Right lobe of liver (tissue), 6 donors: Measurements from ENCODE around the gene NTMT1. TPM values are rescaled to one million over a fixed set of nuclear protein-coding genes. Genes with fewer than 3 reads are reported as not detected.

Experiments used
- ATAC-seq, 4 donors: fragments of 200-7000 bp; cut with Tn5 transposase; one replicate each; pipeline ENCODE4 v1.9.1; 2020; ENCODE audit warnings: mild to moderate bottlenecking in 4 of 4, moderate library complexity in 4 of 4
- DNase-seq, 3 donors: peaks; one replicate each; pipeline ENCODE4 v3.0.0-alpha.2; 2020
- H3K27ac ChIP-seq, 3 donors: fragments of 200-600 bp; one replicate each; pipeline ENCODE4 v1.8.0; 2022
- H3K27me3 ChIP-seq, 2 donors: fragments of 200-600 bp; one replicate each; pipeline ENCODE4 v1.8.0; 2022
- H3K36me3 ChIP-seq, 4 donors: fragments of 200-600 bp; sonication (generic) in 1 of 4; one replicate each; pipeline versions ENCODE4 v1.5.1 to v1.8.0; 2017 to 2022; ENCODE audit warnings: control low read depth in 1 of 4
- H3K4me1 ChIP-seq, 4 donors: fragments of 200-600 bp; sonication (generic) in 1 of 4; one replicate each; pipeline versions ENCODE4 v1.5.1 to v1.8.0; 2017 to 2022; ENCODE audit warnings: control low read depth in 1 of 4
- H3K4me3 ChIP-seq, 3 donors: fragments of 200-600 bp; one replicate each; pipeline ENCODE4 v1.8.0; 2022
- H3K9me3 ChIP-seq, 4 donors: fragments of 200-600 bp; sonication (generic) in 1 of 4; one replicate each; pipeline versions ENCODE4 v1.5.1 to v1.8.0; 2017 to 2022; ENCODE audit warnings: control low read depth in 1 of 4
- POLR2A ChIP-seq: fragments of 450-650 bp; IDR thresholded peaks from one replicate; pipeline ENCODE4 v1.6.1; 2017; ENCODE audit warnings: antibody characterized with exemption, mild to moderate bottlenecking
- WGBS: methylation state at CpG from one replicate; pipeline ENCODE4 v1.1.6; 2018; ENCODE audit warnings: low coverage, low lambda C conversion rate; ENCODE audit not compliant: insufficient coverage; ENCODE audit errors: missing lambda C conversion rate; 5-methylcytosine and 5-hydroxymethylcytosine counted together
- intact Hi-C, 2 donors: fragments of 100-400 bp; cut with DNase I; formaldehyde crosslinking; loops; one replicate each; pipeline versions ENCODE4 v1.11.2 to v1.14.1; 2022
- total RNA-seq, 6 experiments: library from RNA; depleted of rRNA in 2 of 6; stranded (reverse); fragments of >200 nt in 2 of 6; fragmentation: NEBNext Ultra II Directional in 3 of 6; extraction: Animal tissue kit (Norgen Biotek cat#: 25700) in 3 of 6; gene quantifications; one replicate each; pipeline versions ENCODE4 v1.1.0 to v1.2.4, GENCODE V29; 2016 to 2023
- TF ChIP-seq, protein P1 (sequence below), 4 donors: fragments of 200-600 bp in 3 of 4; fragments of 450-650 bp in 1 of 4; IDR thresholded peaks; one replicate each; pipeline versions ENCODE4 v1.5.1 to v1.8.0; 2016 to 2022; ENCODE audit warnings: antibody characterized with exemption in 4 of 4, mild to moderate bottlenecking in 2 of 4
- donor health status: DM: no; HTN: yes; CAD: no.
- donor health status: DM: no; HTN: no; CAD: no.
- donor health status: DM: no; HTN: no; CAD: no.
- donor health status: DM: no; HTN: yes; CAD: no.
- donor health status: DM: no; HTN: yes; CAD: no.

NTMT1 gene
- total RNA-seq, 6 experiments from 2014 or later: 15.6 to 28.3 (median 20.7) TPM

DNA sequence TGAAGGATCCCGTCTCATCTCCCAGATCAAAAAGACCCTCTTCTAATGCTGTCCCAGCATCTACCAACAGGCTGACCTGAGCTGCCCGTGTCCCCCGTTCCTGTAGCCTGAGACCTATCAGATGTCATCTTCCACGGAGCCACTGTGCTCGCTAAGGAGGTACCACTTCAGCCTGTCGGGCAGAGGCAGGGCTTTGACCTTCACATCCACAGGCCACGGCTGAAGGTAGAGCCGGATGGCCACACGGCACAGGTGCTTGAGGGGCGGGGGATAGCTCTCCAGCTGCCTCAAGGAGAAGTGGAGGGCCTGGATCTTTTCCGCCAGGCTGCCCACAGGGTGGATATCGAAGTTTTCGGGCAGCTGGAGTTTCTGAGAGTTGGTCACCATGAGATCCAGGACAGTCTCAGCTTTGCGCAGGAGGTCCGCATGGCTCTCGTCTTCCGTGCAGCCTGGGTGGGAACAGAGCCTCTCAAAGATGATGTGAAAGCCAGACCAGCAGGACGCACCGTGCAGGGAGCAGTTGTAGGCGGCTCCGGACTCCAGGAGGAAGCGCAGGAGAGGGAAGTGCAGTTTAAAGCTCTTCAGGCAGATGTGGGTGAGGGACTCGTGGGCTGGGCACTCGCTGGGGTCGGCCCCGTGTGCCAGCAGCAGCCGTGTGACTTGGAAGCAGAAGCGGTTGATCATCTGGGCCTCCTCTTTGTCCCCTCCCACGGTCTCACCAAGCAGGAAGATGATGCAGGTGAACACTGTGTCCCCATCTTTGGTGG lies 11.9 kb downstream of the NTMT1 start:
- no peaks in the 10 kb centered on the region for H3K9me3 ChIP-seq
- H3K36me3 ChIP-seq: peaks cover 0 to 61% (median 29%) of the 10 kb centered on the region in 4 donors
- intact Hi-C loops: no loop called here
- no peak overlapping the region for H3K27ac ChIP-seq
- H3K27me3 ChIP-seq: no peaks in the 10 kb centered on the region
- no peak for DNase-seq
- no peak overlapping the region for H3K4me3 ChIP-seq
- TF ChIP-seq, protein P1, sequence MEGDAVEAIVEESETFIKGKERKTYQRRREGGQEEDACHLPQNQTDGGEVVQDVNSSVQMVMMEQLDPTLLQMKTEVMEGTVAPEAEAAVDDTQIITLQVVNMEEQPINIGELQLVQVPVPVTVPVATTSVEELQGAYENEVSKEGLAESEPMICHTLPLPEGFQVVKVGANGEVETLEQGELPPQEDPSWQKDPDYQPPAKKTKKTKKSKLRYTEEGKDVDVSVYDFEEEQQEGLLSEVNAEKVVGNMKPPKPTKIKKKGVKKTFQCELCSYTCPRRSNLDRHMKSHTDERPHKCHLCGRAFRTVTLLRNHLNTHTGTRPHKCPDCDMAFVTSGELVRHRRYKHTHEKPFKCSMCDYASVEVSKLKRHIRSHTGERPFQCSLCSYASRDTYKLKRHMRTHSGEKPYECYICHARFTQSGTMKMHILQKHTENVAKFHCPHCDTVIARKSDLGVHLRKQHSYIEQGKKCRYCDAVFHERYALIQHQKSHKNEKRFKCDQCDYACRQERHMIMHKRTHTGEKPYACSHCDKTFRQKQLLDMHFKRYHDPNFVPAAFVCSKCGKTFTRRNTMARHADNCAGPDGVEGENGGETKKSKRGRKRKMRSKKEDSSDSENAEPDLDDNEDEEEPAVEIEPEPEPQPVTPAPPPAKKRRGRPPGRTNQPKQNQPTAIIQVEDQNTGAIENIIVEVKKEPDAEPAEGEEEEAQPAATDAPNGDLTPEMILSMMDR (IDR thresholded peaks at IDR 0.05): no peak
- no peak for TF ChIP-seq POLR2A
- H3K4me1 ChIP-seq: peaks cover 0 to 17% (median 8%) of the 10 kb centered on the region in 4 donors
- WGBS: 68% methylated on average over 8 of the region's 29 CpGs
- no peak for ATAC-seq

DNA sequence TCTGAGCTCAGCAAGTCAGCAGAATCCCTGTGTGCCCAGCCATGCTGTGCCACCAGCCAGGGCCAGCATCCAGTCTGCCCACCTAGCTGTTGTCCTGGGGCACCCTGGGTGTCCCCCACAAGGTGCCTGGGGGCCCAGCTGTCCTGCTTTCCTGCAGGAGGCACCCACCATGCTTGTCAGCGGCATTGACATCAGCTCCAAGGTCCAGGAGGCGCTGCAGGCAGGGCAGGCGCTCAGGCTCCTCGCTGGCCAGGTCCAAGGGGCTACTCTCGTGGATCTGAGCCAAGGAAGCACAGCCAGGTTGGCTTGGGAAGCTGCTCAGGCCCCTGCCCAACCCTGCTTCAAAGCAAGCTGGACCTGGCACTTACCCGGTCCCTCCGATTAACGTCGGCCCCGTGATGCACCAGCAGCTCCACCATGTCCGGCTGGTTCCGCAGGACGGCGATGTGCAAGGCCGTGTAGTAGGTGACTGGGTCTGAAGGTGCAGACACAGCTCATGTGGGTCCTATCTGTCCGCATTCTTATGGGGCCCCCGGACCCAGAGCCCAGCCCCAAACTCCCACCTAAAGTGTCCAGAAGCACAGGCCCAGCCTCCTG lies 13.2 kb downstream of the NTMT1 start:
- H3K27me3 ChIP-seq: no peaks in the 10 kb centered on the region
- H3K4me1 ChIP-seq: peaks cover 0 to 17% (median 8%) of the 10 kb centered on the region in 4 donors
- ATAC-seq: no peak
- peaks cover 0 to 50% (median 21%) of the 10 kb centered on the region in 4 donors for H3K36me3 ChIP-seq
- intact Hi-C loops: no loop called here
- H3K4me3 ChIP-seq: no peak overlapping the region
- WGBS: 89% methylated on average over 7 of the region's 17 CpGs
- H3K9me3 ChIP-seq: no peaks in the 10 kb centered on the region
- H3K27ac ChIP-seq: no peak overlapping the region
- TF ChIP-seq POLR2A: no peak
- TF ChIP-seq, protein P1 (IDR thresholded peaks at IDR 0.05): no peak
- no peak for DNase-seq

DNA sequence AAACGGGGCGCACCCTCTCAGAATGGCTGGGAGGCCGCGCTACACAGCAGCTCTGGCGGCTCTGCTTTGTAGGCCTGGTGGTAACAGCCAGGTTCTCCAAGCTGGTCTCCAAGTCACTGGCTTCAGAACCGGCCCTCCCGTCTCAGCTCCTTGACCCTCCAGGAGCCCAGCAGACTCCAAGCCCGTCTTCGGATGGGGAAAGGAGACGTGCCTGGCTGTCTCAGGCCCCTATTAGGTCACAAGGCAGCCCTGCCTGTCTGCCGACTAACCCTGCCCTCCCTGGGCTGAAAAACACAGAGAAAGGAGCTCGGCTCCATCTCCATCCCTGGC lies 13.8 kb downstream of the NTMT1 start:
- peak in 1 of 3 donors; percentile 44 for DNase-seq

DNA sequence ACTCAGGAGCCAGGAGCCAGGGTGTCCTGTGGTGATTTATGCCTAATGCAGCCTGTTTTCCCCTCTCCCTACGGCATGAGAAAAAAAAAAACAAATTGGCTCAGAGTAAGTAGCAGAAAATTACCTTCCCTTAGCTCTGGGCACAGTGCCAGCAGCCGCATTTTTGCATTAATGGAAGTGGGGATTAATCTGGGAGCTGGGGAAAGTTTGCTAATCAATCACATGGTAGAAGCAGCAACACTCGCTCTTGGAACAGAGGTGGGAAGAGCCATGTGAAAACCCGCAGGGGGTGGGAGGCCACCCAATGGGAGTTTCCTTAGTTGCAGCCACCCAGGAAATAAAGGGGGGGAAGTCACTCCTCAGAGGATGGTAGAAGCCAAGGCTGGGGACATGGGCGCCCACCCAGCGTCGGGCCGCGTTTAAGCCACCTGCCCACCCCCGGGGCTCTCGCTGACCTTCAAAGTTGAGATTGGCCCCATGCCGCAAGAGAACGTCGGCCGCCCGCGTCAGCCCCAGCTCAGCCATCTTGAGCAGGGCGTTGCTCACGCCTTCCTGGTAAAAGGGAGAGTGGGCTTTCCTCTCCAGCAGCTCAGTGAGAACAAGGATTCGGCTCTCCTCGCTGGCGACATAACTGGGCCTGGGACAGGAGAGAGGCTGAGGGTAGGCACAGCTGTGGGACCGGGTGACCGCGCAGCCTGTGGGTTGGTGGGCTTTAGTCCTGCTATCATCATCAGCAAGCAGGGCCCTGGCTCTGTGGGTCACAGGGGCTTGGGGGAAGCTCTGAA lies 14.3 kb downstream of the NTMT1 start:
- intact Hi-C loops: loop anchor here (10.0 kb wide), 1 partner anchor 145 kb away; no protein-coding TSS in a partner anchor
- TF ChIP-seq, protein P1 (IDR thresholded peaks at IDR 0.05): no peak
- no peak for TF ChIP-seq POLR2A
- Histone ChIP-seq H3K4me1 (peaks cover 0 to 17% (median 8%) of the 10 kb centered on the region in 4 donors), H3K36me3 (peaks cover 0 to 38% (median 15%) of the 10 kb centered on the region in 4 donors), H3K27ac (no peak overlapping the region), H3K27me3 (no peaks in the 10 kb centered on the region), H3K9me3 (no peaks in the 10 kb centered on the region), H3K4me3 (no peak overlapping the region)
- ATAC-seq (no peak), DNase-seq (no peak)
- 49% methylated on average over 7 of the region's 25 CpGs for WGBS

More for the DNA sequence above, 13.8 kb downstream of the NTMT1 start:
- Histone ChIP-seq H3K36me3 (peaks cover 0 to 44% (median 18%) of the 10 kb centered on the region in 4 donors), H3K4me1 (peaks cover 0 to 17% (median 8%) of the 10 kb centered on the region in 4 donors), H3K9me3 (no peaks in the 10 kb centered on the region), H3K27me3 (no peaks in the 10 kb centered on the region), H3K4me3 (no peak overlapping the region), H3K27ac (no peak overlapping the region)
- ATAC-seq: no peak
- TF ChIP-seq POLR2A: no peak
- 88% methylated on average over 8 of the region's 12 CpGs for WGBS
- intact Hi-C loops: loop anchor here (10.0 kb wide), 1 partner anchor 145 kb away; no protein-coding TSS in a partner anchor
